Stimulated activated CD4-positive, alpha-beta T cell treated with anti-CD3 and anti-CD28 coated beads, Interleukin-1b, Interleukin-23, amount 100 ng/mL, for 24 hours (primary cell): ENCODE measurements around the gene SMIM38.
"Not testable (repeated sequence)": the region's sequence is repeated elsewhere in the genome, so short reads cannot be mapped to it uniquely, and the experiment has no call there.

Source experiments
- DNase-seq, 4 experiments: peaks; one replicate each; pipeline ENCODE4 v3.0.0-alpha.2; 2020; ENCODE audit warnings: low read depth in 4 of 4, low spot score in 1 of 4

SMIM38 gene

GRCh38 chr11:69121621-69122325 lies 34.0 kb upstream of the SMIM38 start:
- no peak for DNase-seq

DNA sequence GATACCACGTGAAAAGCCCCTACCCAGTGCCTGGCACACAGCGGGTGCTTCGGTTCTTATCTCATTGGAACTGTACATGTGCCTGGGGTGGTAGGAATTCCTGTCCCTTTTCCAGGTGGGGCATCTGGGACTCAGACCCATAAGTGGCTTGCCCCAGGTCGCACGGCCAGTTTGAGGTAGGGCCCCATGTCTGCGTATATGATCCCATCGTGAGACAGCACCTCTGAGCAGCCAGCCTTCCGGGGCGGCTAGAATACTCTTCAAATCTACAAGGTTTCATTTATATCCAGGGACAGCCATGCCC lies 33.5 kb upstream of the SMIM38 start:
- DNase-seq, result no peak

- DNase-seq, result peak; percentile 43 to 79 (median 59)
These were observed 32.9 kb upstream of the SMIM38 start for GRCh38 chr11:69122630-69123431.

DNA sequence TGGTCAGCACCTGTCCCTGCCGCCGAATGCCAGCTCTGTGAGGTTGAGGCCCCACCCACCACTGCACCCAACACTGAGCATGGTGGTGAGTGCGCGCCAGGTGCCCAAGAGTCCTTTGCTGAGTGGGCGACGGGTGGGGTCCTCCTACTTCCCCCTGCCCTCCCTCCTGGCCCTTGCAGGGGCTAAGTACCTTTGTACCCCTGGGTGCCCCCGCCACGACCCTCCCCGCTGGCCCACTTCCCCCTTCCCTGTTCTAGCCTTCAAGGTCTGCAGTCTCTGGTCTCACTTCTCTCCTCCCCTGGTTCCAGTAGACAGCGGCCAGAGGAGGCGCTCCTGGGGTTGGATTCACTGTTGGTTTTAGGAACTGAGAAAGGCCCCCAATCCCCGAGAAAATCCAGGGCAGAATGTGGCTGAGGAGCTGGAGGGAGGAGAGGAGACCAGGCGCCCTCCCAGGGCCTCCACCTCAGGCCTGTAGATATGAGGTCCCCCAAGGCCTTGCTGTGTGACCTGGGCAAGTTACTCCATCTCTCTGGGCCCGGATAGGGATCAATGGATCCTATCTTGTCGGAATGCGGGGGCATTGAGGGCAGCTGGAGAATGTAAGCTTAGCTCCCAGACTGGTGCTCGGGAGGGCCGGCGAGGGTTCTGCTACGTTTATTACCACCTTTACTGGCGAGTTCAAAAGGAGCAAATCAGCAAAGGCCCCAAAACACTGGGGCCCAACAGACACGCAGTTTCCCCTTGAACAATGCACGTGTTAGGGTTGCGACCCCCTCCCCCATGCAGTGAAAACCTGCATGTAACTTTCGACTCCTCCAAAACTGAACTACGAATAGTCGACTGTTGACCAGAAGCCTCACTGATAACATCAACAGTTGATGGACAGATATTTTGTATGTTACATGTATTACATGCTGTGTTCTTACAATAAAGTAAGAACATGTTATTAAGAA lies 31.9 kb upstream of the SMIM38 start:
- DNase-seq, result peak in 1 of 4 experiments; percentile 15

GRCh38 chr11:69125861-69126260 lies 29.9 kb upstream of the SMIM38 start:
- no peak for DNase-seq

DNA sequence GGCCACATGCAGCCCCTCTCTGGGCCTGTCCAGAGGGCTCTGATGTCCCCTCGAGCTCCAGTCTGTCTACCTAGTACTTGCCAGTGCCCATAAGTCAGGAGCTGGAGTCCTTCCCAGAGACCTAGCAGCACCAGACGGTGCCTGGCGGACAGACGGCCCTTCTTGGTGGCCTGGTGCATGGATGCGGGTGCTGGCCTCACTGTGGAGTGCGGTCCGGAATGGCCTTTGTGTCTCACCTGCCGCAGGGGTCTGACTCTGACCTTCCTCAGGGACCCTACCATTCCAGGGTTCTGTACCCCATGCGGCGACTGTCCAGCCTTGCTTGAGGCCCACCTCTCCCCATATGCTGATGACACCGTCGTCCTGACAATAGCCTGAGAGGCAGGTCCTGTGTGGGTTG lies 29.4 kb upstream of the SMIM38 start:
- no peak for DNase-seq

GRCh38 chr11:69127081-69127850 lies 28.5 kb upstream of the SMIM38 start:
- no peak for DNase-seq

DNA sequence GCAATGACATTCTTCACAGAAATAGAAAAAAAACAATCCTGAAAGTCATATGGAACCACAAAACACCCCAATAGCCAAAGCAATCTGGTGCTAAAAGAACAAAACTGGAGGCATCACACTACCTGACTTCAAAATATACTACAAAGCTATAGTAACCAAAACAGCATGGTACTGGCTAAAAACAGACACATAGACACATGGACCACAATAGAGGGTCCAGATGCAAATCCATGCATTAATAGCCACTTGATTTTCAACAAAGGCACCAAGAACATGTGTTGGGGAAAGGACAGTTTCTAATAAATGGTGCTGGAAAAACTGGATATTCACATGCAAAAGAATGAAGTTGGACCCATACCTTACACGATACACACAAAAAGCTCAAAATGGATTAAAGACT lies 27.9 kb upstream of the SMIM38 start:
- DNase-seq, result no peak

DNA sequence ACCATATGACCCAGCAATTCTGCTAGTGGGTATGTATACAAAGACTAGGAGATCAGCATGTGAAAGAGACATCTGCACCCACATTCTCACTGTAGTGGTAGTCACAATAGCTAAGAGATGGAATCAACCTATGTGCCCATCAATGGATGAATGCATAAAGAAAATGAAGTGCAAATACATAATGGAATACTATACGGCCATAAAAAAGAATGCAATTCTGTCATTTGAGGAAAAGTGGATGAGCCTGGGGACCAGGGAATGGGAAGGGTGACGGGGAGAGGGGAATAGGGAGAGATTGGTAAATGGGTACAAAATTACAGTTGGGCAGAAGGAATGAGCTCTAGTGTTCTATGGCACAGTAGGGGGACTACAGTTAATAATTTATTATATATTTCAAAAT lies 26.7 kb upstream of the SMIM38 start:
- DNase-seq, result no peak

DNA sequence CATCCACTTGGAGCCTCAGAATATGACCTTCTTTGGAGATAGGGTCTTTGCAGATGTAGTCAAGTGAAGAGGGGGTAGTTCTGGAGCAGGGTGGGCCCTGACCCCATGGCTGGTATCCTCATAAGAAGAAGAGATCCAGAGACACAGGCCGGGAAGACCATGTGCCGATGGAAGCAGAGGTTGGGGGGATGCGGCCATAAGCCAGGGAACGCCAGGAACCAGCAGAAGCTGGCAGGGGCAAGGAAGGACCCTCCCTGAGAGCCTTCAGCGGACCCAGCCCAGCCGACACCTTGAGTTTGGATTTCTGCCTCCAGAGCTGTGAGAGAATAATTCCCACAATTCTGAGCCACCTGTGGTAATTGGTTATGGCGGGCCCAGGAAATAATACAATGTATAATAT lies 26.1 kb upstream of the SMIM38 start:
- DNase-seq, result no peak

- no peak for DNase-seq
These were observed 25.1 kb upstream of the SMIM38 start for GRCh38 chr11:69130654-69131053.

DNA sequence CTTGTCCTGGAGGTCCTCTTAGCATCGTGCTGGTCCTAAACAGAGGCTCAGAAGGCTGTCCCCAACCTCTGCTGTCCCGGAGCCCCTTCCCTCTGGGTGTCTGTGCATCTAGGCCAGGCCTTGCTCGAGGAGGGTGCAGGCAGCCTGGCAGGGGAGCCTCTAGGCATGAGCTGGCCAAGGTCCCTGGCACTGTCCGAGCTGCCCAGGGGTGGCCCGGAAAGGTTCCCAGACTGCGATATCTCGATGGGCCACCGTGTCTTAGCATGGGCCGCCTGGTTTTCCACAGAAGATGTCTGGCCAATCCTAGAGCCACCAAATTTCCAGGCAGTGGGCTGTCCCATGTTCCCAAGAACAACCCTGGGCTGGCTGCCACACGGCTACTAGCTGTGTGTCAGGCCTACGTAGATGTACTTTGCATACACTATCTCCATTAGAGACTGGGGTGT lies 24.6 kb upstream of the SMIM38 start:
- DNase-seq, result no peak

DNA sequence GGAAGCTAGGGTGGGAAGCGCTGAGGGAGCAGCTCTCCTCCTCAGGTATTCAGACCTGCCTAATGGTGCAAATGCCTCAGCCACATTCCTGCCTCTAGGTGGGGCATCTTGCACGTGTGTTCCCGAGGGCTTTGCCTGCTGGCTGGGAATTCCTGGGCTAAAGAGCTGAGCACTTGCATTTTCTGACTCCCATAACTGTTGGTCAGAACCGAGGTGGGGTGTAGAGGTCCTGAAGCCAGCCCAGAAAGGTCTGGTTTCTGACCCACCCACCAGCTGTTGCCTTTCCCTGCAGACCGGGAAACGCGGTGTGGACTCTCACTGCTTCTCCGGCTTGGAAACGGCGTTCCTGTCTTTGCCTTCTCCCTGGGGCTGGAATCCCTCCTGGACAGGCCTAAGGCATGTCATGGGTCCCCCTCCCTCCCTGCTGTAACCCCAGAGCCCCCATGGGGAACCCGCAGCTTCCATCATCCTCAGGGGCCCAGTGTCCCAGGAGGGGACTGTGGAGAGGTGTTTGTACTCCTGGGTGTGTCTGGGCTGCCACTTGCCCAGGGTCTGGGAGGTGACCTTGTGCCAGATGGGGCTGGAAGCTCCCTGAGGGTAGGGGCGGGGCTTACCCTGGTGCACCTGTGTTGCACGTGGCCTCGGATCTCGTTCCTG lies 24.0 kb upstream of the SMIM38 start:
- no peak for DNase-seq

DNA sequence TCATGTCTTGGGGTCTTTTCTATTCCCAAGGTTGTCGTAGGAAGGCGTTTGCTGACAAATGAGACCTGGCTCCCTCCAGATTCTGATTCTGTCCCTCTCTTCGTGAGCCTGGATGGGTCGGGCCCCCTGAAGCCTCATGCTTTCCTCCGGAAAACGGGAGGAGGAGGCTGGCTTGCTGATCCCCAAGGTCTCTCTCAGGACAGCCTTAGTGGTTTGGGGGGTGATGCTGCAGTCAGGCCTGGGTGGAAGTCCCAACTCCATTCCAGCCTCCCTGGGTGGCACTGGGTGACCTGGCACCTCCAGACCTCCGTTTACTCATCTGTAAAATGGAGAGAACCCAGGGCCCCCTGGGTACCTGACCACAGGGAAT lies 23.4 kb upstream of the SMIM38 start:
- DNase-seq, result no peak

DNA sequence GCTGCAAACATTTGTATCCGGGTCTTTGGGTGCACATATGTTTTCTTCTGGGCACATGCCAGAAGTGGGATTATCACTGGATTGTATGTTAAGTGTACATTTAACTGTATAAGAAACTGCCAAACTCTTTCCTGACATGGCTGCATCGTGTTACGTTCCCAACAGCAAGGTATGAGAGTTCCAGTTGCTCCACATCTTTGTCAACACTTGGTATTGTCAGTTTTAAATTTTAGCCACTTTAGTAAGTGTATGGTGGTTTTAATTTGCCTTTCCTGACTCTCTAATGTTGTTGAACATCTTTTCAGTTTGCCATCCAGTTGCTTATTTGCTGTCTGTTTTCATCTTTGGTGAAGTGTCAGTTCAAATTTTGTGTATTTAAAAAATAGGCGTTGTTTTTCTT lies 22.5 kb upstream of the SMIM38 start:
- no peak for DNase-seq

DNA sequence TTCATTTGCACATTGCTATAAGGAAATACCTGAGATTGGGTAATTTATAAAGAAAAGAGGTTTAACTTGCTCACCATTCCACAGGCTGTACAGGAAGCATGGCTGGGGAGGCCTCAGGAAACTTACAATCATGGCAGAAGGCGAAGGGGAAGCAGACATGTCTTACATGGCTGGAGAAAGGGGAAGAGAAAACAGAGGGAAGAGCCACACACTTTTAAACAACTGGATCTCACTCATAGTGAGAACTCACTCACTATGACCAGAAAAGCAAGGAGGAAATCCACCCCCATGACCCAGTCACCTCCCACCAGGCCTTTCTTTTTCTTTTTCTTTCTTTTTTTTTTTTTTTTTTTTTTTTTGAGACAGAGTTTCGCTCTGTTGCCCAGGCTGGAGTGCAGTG lies 21.6 kb upstream of the SMIM38 start:
- DNase-seq, result not testable (repeated sequence)

DNA sequence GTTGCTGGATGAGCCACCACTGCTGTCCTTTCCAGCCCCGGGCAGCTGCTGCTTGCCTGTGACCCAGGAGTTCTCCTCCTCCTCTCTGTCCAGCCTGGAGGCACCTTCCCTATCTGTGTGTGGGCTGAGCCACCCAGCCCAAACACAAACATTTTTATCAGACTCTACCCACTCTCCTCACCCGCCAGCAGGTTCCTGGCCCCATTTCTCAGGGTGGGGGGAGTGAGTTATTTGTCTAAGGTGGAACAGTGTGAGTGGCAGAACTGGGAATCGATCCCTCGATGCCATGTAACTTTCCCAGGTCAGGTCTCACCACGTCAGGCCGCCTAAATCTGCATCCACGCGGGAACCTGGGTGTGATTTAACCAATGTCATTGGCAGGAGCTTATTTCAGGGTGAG lies 20.8 kb upstream of the SMIM38 start:
- DNase-seq, result no peak

DNA sequence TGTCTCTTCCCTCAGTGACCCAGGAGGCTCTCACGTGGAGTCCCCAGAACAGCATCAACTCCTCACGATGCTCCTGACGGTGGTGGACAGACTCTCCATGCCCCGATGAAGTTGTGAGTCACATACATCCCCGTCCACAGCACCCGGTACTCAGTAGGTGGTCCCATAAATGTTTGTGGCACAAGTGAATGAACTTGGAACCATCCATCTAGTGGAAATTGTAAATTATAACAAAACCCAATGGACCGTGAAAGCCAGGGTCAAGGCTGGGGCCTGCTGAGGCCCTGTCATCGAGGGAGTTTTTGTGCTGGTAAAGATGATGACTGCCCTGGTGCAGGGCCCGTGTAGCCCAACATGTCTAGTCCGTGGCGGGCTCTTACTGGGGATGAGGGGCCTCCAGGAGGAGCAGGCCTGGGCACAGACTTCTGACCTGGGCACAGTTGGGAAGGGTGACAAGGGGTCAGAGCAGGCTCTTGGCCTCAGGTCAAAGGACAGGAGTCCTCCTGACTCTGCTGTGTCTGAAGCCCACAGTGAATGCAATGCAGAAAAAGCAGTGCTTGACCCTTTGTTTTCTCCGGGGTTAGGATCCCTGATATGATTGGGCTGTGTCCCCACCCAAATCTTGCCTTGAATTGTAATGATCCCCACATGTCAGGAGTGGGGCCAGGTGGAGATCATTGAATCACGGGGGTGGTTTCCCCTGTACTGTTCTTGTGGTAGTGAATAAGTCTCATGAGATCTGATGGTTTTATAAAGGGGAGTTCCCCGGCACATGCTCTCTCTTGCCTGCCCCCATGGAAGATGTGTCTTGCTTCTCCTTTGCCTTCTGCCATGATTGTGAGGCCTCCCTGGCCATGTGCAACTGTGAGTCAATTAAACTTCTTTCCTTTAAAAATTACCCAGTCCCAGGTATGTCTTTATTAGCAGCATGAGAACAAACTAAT lies 20.0 kb upstream of the SMIM38 start:
- DNase-seq, result no peak

DNA sequence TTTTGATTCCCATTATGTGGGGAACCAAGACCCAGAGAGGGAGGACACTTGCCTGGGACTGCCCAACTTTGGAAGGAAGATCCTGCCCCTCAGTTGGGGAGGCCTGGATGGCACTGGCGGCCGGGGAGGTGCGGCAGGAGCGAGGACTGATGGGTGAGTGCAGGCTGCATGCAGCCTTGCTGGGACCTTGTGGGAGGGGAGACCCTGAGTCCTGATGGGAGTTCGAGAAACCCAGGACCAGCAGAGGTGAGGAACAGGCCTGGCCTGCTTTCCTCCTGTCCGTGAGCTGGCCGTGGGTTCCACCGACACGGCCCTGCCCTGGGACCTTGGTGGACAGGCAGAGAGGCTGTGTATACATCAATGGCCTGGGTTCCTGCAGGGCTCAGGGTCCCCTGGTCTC lies 19.3 kb upstream of the SMIM38 start:
- DNase-seq, result no peak
